Lower leg skin (tissue), 4 donors: ENCODE results near the gene TNFAIP2. TPM values are rescaled to one million over a fixed set of nuclear protein-coding genes. Genes with fewer than 3 reads are reported as not detected.

Experiments used
- DNase-seq, 2 donors: peaks; one replicate each; pipeline ENCODE4 v3.0.0-alpha.2; 2019; ENCODE audit warnings: low spot score in 2 of 2
- H3K4me3 ChIP-seq: fragments of 200-600 bp; sonication (generic); 2 replicates; pipeline ENCODE4 v1.5.1; 2017; ENCODE audit warnings: mild to moderate bottlenecking, low read depth; ENCODE audit not compliant: poor library complexity, severe bottlenecking
- POLR2A ChIP-seq, 2 donors: fragments of 450-650 bp; IDR thresholded peaks; one replicate each; pipeline ENCODE4 v1.6.1; 2016 to 2017; ENCODE audit warnings: antibody characterized with exemption in 2 of 2, mild to moderate bottlenecking in 1 of 2, moderate library complexity in 1 of 2
- WGBS, 2 donors: methylation state at CpG; one replicate each; pipeline ENCODE4 v1.1.5; 2018; 5-methylcytosine and 5-hydroxymethylcytosine counted together
- intact Hi-C: fragments of 100-400 bp; cut with DNase I; formaldehyde crosslinking; loops from one replicate; pipeline ENCODE4 v1.15.0; 2023; ENCODE audit warnings: low total_unique reads
- total RNA-seq, 4 donors: library from RNA; depleted of rRNA; stranded (reverse); fragments of >200 nt; gene quantifications; one replicate each; pipeline ENCODE4 v1.1.0, GENCODE V29; 2016
- TF ChIP-seq, protein P1 (sequence below), 3 donors: fragments of 450-650 bp; IDR thresholded peaks; one replicate each; pipeline ENCODE4 v1.5.1; 2016; ENCODE audit warnings: antibody characterized with exemption in 3 of 3, mild to moderate bottlenecking in 3 of 3, moderate library complexity in 2 of 3

TNFAIP2 gene
- total RNA-seq, 4 donors from 2014 or later = 8.2 to 33.6 (median 20.3) TPM

DNA sequence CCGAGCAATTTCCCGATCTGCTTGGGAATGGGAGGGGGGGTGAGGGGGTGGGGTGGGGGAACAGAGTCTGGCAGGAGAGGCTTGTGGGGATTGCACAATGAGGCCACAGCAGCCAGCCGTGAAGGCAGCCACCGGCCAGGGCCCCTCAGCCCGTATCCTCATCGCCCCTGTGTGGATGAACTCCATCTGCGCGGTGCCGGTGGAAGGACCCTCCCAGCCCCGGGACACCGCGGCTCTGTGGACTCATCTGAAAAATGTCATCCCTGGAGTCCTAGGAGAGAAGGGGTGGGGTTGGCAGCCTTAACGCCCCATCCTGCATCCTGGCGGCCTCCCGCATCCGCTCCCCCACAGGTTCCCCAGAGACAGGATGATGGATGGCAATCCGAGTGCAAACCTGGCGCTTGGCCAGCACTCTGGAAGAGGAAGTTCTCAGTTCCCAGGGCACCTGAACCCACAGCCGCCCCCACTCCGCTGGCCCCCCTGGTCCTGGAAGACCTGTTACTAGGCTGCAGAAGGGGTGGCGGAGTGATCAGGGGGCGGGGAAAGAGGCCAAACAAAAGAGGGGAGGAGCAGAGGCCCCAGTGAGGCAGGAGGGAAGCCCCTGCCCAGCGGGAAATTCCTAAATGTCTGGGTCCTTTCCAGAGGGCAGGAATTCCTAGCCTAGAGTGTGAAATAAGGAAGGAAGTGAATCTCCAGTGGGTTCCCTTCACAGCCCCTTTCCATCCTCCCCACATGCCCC, 1.2 kb upstream of the TNFAIP2 start:
- H3K4me3 ChIP-seq = no peak overlapping the region
- 3 to 14% methylated on average over 23 of the region's 23 CpGs for WGBS, 2 donors

DNA sequence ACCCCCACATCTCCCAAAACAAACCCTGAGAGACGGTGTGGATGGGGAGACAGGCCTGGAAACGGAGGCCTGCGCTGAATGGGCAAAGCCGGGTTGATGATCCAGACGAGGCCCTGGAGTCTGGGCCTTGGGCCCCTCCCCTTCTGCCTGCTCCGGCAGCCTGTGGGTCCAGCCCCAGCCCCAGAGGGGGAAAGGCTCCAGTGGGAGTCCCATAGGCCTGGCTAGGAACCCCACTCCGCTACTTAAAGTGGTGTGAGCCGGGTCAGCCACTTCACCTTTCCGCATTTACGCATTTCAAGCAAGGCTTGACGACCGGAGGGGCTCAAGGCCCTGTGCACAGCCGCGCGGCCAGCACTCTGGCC, 695 bp upstream of the TNFAIP2 start:
- intact Hi-C loops = no loop called here
- H3K4me3 ChIP-seq = no peak overlapping the region
- TF ChIP-seq POLR2A (IDR thresholded peaks at IDR 0.05) = no peak
- TF ChIP-seq, protein P1, sequence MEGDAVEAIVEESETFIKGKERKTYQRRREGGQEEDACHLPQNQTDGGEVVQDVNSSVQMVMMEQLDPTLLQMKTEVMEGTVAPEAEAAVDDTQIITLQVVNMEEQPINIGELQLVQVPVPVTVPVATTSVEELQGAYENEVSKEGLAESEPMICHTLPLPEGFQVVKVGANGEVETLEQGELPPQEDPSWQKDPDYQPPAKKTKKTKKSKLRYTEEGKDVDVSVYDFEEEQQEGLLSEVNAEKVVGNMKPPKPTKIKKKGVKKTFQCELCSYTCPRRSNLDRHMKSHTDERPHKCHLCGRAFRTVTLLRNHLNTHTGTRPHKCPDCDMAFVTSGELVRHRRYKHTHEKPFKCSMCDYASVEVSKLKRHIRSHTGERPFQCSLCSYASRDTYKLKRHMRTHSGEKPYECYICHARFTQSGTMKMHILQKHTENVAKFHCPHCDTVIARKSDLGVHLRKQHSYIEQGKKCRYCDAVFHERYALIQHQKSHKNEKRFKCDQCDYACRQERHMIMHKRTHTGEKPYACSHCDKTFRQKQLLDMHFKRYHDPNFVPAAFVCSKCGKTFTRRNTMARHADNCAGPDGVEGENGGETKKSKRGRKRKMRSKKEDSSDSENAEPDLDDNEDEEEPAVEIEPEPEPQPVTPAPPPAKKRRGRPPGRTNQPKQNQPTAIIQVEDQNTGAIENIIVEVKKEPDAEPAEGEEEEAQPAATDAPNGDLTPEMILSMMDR (IDR thresholded peaks at IDR 0.05) = no peak
- 23 to 25% methylated on average over 13 of the region's 15 CpGs for WGBS, 2 donors
- no peak for DNase-seq

More for the DNA sequence above, 1.2 kb upstream of the TNFAIP2 start:
- no peak for TF ChIP-seq POLR2A (IDR thresholded peaks at IDR 0.05)
- TF ChIP-seq, protein P1 (IDR thresholded peaks at IDR 0.05) = no peak
- DNase-seq = peak; percentile 66 to 97
- intact Hi-C loops = no loop called here

DNA sequence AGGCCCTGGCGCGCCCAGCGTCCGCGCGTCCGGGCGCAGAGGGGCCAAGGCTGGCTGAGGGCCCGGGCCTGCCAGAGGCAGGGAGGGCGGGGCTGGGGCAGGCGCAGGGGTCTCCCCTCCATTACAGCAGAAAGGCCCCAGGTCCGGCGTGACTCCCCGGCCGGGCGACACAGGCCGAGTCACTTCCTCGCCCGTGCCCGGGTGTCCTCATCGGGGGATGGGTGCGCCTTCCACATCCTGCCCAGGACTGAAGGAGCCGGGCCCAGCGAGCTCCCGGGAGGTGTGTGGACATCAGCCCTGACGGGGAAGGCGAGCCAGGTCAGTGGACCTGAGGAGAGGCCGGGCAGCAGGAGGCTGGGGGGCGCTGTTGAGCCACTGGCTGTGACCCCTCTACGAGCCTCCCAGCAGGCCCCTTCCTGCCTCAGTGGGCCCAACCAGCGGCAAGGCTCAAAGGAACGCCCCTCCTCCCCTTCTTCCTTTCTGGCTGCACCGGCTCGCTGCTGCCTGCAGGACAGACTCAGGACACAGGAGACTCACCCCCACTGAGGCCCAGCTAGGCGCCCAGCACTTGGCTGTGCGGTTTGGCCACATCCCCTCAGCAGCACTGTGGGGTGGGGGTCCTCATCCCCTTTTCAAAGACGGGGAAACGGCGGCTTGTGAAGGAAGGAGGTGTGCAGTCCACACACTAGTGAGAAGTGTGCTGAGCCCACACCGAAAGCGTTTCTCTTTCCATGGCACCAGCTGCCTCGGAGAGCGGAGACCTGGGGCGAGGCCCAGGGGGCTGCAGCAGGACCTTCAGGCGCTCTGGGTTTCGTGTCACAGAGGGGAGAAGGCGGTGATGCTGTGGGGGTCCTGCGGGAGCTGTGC, 606 bp downstream of the TNFAIP2 start:
- peak in 1 of 2 donors; percentile 93 for DNase-seq
- TF ChIP-seq, protein P1 (IDR thresholded peaks at IDR 0.05) = no peak
- no peak for TF ChIP-seq POLR2A (IDR thresholded peaks at IDR 0.05)
- intact Hi-C loops = no loop called here
- peak overlapping the region; percentile 57 for H3K4me3 ChIP-seq
- 22 to 26% methylated on average over 33 to 37 of the region's 48 CpGs for WGBS, 2 donors

GRCh38 chr14:103124501-103125001, 1.3 kb downstream of the TNFAIP2 start:
- 52 to 100% methylated on average over 1 to 4 of the region's 5 CpGs for WGBS, 2 donors
- DNase-seq = no peak
- TF ChIP-seq, protein P1 (IDR thresholded peaks at IDR 0.05) = no peak
- TF ChIP-seq POLR2A (IDR thresholded peaks at IDR 0.05) = no peak
- no peak overlapping the region for H3K4me3 ChIP-seq
- intact Hi-C loops = no loop called here

DNA sequence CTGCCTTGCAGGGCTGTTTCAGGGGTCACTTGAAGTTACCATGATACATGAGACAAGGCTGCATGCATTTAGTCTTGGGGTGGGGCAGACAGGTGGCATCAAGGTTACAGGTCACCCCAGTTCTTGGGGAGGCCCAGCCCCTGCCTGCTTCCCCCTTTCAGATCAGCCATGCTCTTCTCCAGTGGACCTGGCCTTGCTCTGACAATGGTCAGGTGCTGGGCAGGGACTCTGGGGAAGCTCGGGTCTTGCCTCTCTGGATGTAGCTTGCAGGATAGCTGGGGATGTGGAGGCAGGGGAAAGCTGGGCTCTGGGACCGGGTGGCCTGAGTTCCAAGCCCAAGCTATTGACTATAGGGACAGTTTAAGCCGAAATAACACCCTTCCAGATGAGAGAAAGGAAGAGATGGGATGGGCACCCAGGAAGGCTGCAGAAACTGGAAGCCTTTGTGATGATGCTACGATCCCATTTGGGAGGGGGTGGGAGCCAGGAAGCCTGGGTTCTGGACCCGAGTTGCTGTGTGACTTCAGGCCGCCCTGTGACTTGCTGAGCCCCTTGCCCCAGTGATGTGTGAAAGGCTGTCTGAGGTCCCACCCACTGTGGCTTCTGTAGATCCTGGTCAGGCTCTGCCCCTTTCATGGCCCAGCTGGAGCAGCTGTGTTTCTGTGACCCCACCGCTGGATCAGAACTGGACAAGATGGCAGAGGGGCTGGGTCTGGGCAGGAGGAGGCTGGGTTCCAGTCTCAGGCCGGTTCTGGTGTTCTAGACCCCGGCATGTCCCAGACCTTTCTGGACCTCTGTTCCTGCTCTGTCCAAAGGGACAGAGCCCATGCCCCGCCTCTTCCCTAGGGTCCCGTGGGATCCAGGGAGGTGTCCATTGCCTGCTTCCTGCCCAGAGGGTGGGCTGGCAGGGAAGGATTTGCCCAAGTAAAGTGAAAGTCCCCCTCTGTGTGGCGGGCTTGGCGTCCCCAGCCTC, 2.1 kb downstream of the TNFAIP2 start:
- DNase-seq = no peak
- no peak overlapping the region for H3K4me3 ChIP-seq
- TF ChIP-seq, protein P1 (IDR thresholded peaks at IDR 0.05) = no peak
- TF ChIP-seq POLR2A (IDR thresholded peaks at IDR 0.05) = no peak
- WGBS, 2 donors = 83 to 84% methylated on average over 13 of the region's 13 CpGs
- intact Hi-C loops = no loop called here
